ENCODE measurements around the gene PCBP3.

Gene PCBP3

GRCh38 chr21:45816794-45817193 lies 173.3 kb downstream of the PCBP3 start:
- DNase-seq: no peak

- DNase-seq: no peak
Observed at GRCh38 chr21:45817345-45817744, 173.8 kb downstream of the PCBP3 start.

DNA sequence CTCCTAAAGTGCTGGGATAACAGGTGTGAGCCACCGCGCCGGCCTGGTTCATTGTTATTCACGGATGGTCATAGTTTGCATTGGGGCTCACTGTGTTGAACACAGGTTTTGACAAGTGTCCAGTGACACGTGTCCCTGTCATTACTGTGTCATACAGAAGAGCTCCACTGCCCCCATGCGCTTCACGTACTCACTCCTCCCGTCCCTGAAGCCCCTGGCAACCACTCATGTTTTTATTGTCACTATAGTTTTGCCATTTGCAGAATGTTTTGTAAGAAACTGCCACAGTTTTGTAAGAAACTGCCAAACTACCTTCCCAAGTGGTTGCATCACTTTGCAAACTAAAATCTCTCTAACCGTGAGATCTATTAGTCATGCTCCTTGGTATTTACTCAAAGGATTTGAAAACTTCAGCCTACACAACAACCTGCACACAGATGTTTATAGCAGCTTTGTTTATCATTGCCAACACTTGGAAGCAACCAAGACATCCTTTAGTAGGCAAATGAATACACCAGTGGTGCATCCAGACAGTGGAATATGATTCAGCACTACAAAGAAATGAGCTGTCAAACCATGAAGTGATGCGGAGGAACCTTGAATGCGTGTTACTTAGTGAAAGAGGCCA lies 174.9 kb downstream of the PCBP3 start:
- no peak for DNase-seq

- DNase-seq: no peak
Observed at GRCh38 chr21:45818904-45819285, 175.4 kb downstream of the PCBP3 start.

- DNase-seq: no peak
Observed at GRCh38 chr21:45819478-45820170, 176.1 kb downstream of the PCBP3 start.

DNA sequence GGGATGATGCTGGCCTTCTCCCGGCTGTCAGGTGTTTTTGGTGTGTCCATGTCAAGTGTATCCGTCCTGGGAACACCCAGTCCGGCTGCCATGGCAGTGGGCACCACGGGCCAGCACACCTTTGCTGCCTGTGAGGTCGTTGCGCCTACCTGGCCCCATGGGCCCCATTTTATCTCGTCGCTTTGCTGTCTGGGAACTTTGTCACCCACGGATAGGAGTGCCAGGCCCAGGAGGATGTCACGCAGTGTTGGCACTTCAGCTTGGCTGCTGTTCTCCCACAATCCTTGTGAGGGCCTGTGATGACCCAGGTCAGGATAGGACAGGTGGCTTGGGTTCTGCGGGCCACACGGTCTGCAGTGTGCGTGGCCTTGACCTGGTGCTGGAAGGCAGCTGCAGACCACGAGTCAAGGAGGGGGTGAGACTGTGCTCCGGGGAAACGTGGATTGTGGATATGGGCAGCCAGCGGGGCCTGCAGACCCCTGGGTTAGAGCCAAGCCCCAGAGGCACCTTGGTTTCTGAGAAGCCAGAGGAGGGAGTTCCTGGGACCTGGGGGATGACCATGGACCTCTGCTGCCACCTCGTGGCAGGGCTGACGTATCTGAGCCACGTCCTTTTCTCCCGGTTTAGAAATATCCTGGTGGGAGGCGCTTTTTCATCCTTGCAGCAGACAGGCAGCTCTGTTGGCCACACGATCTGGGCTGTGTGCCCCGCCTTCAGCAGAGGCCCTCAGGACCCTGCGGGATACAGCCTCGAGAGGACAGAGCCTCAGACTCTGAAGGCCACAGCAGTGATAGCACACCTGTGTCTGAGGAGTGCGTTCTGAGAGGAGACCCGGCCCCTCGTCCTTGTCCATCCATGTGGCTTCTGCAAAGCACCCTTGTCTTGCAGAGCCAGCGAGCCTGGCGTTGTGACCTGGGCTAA lies 176.9 kb downstream of the PCBP3 start:
- peak; percentile 80 for DNase-seq

- no peak for DNase-seq
Observed at GRCh38 chr21:45821315-45821962, 177.9 kb downstream of the PCBP3 start.

DNA sequence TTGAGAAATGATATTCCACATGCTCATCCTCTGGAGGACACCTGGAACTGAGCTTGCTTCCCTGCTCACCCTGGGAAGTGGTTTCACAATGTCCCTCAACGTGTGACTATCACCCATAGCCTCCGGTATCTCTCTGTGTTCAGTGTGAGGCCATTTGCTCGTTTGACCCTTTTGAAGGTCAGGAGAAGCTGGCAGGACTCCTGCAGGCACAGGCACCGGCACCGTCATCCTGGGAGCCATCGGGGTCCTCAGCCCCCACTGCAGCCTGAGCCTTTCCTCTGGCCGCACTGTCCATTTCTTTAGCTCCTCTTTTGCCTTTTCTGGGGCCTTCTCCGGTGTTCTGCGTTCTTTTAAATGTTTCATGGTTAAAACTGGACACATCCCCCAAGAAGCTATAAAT lies 178.5 kb downstream of the PCBP3 start:
- DNase-seq: no peak

DNA sequence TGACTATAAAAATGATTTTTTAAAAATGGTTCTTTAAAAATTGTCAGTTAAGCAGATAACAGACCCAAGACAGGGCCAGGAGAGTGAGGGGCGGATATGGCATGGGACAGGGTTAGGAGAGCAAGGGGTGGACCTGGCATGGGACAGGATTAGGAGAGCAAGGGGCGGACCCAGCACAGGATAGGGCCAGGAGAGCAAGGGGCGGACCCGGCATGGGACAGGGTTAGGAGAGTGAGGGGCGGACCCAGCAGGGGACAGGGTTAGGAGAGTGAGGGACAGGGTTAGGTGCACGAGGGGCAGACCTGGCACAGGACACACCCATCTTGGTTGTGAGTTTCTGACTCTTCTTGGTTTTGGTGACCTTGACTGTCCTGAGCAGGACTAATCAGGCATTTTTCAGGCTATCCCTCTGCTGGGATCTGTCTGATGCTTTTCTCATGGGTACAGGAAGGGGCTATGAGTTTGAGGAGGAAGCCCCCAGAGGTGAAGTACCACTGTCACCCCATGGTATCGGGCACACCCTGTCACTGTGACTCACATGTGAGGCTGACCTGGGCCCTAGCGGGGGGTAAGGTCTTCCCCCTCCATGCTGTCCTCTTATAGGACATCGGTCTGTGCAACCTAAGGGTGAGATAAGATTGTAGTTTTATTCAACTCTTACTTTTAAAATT lies 179.0 kb downstream of the PCBP3 start:
- DNase-seq: no peak

- DNase-seq: no peak
Observed at GRCh38 chr21:45823100-45823681, 179.7 kb downstream of the PCBP3 start.

DNA sequence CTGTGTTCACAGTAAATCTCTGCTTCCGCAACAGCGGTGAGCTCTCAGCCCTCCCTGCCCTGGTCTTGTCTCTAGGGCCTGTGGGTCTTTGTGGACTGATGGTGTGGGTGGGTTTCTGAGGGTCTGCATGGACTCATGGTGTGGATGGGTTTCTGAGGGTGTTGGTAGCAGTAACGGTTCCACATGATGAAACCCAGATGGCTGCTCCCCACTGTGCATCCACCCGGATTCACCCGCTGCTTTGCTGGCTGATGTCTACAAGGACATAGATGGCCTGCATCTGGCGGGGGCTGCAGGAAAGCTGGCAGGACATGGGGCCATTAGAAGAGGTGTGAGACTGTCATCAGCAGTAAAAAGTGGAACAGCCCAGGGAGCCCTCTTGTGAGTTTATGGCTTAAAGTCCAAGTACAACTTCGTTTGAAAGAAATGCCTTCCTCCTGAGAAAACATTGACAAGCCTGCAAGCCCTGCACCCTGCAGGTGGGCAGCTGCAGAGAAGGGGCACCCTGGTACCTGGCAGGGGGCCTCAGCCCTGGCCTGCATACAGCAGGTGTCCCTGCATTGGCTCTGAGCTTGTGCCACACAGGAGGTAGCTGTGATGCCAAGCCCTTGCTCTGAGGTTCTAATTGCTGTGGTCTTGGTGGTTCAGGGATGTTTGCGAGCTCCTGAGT lies 181.2 kb downstream of the PCBP3 start:
- no peak for DNase-seq

DNA sequence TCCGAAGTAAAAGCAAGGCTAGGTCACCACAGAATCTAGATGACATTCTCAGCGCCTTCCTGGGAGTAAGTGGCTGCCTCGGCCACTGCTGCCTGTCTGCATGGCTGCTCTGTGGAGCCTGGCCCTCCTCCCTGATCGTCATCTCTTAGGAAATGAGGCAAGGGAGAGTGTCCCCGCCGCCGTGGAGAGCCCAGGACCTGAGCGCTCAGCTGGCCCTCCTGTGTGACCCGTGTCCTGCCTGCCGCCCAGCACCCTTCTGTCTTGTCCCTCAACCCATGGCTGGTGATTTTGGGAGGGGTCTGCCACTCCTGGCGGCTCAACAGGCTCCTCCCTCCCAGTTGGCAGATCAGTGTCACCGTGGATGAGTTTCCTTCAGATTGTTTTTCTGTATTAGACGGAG lies 181.7 kb downstream of the PCBP3 start:
- DNase-seq: no peak

- DNase-seq: no peak
Observed at GRCh38 chr21:45826676-45827301, 183.3 kb downstream of the PCBP3 start.

- DNase-seq: no peak
Observed at GRCh38 chr21:45827302-45827692, 183.8 kb downstream of the PCBP3 start.

DNA sequence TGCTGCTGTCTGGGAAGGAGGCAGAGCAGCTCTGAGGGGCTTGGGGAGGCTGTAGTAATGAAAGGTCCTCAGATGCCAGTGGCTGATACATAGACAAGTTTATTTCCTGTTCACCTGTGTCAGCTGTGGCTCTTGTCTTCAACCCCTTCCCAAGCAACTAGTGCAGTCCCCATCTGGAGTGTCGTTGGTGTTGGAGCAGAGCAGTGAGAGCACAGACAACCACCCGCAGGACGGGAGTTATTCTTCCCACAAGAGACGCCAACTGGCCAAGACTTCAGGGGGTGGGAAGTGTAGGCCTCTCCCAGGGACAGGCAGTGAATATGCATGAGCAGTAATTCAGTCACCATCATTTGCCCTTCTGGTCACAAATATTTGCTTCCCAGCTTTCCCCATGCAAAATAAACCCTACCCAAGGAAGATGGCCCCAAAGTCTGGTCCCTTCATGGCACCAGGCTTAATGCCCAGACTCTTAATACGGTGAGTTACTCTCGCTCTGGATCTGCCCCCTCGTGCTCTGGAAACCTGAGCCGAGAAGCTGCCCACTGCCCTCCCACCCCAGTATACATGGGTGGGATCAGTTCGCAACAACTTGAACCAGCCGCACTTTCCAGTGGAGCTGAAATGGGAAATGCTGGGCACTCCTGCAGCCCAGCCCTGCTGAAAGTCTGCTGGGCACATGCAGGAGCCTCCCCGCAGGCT lies 184.5 kb downstream of the PCBP3 start:
- no peak for DNase-seq

GRCh38 chr21:45828580-45829570 lies 185.3 kb downstream of the PCBP3 start:
- no peak for DNase-seq

DNA sequence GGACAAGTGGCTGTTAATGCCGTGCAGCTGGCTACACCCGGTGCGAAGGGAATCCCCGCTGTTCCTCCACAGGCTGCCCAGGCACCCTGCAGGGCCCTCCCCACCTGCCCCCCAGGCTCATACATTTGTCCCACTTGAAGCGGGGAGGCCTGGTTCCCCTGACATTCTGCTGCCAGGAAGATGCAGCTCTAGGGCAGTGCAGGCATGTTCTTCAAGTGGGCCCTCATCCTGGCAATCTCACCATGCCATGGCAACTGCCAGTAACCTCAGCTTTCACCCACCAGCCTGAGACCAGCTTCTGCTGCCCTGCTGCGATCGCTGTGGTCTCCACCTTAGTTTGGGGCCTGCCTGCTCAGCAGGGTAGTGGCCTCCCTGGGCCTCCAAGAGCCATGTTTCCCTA lies 186.1 kb downstream of the PCBP3 start:
- DNase-seq: no peak

GRCh38 chr21:45830221-45830640 lies 186.7 kb downstream of the PCBP3 start:
- DNase-seq: no peak

DNA sequence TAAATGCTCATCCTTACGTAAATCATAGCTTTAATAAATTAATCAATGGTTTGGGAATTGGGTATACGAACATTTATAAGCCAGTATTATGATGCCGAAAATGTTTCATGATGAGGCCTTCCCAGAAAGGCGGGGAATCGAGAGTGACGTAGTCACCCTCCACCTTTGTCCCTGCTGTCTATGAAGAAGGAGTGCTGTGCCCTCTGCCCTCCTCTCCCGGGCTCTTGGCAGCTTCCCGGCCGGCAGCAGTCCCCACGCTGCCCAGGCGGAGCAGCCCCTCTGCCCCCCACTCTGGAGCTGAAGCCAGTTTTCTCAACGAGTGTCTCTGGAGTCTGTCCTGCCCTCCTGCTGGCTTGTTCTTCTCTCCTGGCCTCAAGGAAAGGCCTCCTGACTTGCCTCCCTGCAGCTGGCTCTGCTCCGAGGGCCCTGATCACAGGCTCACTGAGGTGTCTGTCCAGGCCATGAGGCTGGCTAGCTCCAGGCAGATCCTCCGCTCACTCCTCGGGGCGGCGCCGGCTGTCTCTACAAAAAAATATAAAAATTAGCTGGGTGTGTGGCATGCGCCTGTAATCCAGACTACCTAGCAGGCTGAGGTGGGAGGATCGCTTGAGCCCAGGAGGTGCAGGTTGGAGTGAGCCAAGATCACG lies 187.3 kb downstream of the PCBP3 start:
- DNase-seq: no peak
